ENCODE data around the gene GPR22.

GRCh38 chr7:107463139-107464078 lies 6.4 kb upstream of the GPR22 start:
- TF ChIP-seq CTCF (IDR thresholded peaks at IDR 0.05) = peak; percentile 82
- TF ChIP-seq REST (IDR thresholded peaks at IDR 0.05; ENCODE audit: insufficient read depth in 1 of 2, low read depth in 2 of 2, low read length in 1 of 2) = no peak
- no peak for TF ChIP-seq POLR2AphosphoS5 (IDR thresholded peaks at IDR 0.05; ENCODE audit: low read depth, low read length)

Measured in Panc1 (cell line).